Sigmoid colon (tissue), 4 donors: ENCODE results near the gene CLDN6.

Experiments used
- CTCF ChIP-seq, 4 experiments: fragments of 450-650 bp in 3 of 4; fragments of 200-600 bp in 1 of 4; IDR thresholded peaks; one replicate each; pipeline ENCODE4 v1.5.1; 2016 to 2019; ENCODE audit warnings: antibody characterized with exemption in 4 of 4, mild to moderate bottlenecking in 3 of 4, moderate library complexity in 2 of 4
- POLR2A ChIP-seq, 2 donors: fragments of 450-650 bp; IDR thresholded peaks; one replicate each; pipeline ENCODE4 v1.6.1; 2016; ENCODE audit warnings: antibody characterized with exemption in 2 of 2, mild to moderate bottlenecking in 2 of 2, moderate library complexity in 2 of 2
- POLR2AphosphoS5 ChIP-seq, 4 donors: sonication (generic); formaldehyde crosslinking; IDR thresholded peaks; one replicate each; pipeline ENCODE4 v1.6.1; 2017; ENCODE audit warnings: antibody characterized with exemption in 4 of 4

- TF ChIP-seq POLR2A (IDR thresholded peaks at IDR 0.05) (no peak), CTCF (IDR thresholded peaks at IDR 0.05) (no peak), POLR2AphosphoS5 (IDR thresholded peaks at IDR 0.05) (no peak)
Observed at GRCh38 chr16:2975161-2975795, 42.7 kb downstream of the CLDN6 start.
